T-helper 1 cell (primary cell): ENCODE data around the gene C9orf72.
A peak's percentile ranks its signal among the peaks of the same experiment; 100 is the strongest.

ENCODE experiments used
- DNase-seq, 5 donors: peaks; one replicate each; pipeline ENCODE4 v3.0.0-alpha.2; 2012 to 2020

Gene C9orf72

DNA sequence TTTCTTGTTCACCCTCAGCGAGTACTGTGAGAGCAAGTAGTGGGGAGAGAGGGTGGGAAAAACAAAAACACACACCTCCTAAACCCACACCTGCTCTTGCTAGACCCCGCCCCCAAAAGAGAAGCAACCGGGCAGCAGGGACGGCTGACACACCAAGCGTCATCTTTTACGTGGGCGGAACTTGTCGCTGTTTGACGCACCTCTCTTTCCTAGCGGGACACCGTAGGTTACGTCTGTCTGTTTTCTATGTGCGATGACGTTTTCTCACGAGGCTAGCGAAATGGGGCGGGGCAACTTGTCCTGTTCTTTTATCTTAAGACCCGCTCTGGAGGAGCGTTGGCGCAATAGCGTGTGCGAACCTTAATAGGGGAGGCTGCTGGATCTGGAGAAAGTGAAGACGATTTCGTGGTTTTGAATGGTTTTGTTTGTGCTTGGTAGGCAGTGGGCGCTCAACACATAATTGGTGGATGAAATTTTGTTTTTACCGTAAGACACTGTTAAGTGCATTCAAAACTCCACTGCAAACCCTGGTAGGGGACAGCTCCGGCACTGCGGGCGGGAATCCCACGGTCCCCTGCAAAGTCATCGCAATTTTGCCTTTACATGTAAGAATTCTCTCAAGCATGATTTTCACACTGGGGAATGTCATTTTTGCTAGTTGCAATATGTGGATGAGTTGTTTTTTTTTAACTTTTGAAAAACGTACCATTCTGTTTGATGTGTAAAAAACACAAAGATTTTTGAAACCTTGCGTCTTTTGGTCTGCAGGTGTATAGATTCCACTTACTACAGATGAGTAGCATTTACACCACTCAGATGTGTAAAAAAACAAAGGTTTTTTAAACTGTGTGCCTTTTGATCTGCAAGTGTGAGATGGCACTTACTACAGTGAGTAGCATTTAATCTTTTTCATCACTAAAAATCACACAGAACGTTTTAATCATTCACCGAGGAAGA, 631 bp upstream of the C9orf72 start:
- peak; percentile 87 to 99 (median 92) for DNase-seq

DNA sequence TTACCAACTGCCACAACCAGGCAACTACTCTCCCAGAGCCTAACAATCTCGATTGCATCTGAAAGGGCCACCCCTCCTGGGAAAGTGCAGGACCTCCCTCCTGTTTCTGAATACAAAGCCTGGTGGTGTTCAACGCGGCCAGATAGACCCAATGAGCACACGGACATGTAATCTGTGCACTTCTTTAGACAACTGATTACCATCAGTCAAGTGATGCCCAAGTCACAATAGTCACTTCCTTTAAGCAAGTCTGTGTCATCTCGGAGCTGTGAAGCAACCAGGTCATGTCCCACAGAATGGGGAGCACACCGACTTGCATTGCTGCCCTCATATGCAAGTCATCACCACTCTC, 739 bp downstream of the C9orf72 start:
- DNase-seq = peak in 1 of 5 donors; percentile 80

DNA sequence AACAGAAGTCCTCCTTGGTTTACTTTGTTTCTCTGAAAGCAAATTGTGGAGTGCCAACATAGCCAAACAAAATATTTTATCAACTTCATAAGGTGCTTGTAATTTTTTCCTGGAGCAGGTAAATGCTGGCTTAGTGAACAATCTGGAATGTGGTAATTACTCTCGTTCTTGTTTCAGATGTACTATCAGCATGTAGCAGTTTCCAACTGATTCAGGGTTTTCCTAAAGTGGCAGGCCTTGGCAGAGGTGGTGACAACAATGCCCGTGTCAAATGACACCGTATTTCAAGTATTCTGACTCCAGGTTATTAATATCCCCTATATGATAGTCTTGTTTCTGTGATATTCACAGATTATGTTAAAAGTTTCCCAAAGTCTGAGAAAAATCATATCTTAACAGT, 1.2 kb downstream of the C9orf72 start:
- DNase-seq = no peak

DNA sequence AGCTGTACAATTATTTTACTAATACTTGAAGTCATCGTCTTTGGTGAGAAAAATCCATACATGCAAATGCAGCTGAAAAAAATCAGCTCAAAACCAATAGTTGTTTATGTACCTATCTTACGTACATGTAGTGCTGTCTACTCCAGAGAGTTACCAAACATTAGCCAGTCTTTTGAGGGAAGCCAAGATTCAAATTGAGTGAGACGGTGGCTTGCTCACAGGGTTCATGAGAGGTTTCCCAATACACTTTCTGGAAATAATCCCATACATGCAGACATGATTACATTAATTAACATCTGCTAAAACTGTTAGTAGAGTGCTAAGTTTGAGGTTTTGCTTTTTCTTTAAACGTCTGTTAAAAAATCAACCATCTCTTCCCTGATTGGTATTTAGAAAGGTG, 2.3 kb downstream of the C9orf72 start:
- DNase-seq = no peak

DNA sequence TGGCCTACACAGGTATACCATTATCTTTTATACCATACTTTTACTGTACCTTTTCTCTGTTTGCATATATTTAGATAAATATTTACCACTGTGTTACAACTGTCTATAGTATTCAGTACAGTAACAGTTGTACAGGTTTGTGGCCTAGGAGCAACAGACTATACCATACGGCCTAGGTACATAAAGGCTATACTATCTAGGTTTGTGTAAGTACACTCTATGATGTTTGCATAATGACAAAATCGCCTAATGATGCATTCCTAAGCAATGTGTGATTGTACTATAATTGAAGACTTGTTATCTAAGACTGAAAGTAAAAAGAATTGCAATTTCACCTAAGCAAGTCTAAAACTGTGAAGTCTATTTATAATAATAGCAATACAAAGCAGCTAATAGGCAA, 3.9 kb downstream of the C9orf72 start:
- DNase-seq = no peak

DNA sequence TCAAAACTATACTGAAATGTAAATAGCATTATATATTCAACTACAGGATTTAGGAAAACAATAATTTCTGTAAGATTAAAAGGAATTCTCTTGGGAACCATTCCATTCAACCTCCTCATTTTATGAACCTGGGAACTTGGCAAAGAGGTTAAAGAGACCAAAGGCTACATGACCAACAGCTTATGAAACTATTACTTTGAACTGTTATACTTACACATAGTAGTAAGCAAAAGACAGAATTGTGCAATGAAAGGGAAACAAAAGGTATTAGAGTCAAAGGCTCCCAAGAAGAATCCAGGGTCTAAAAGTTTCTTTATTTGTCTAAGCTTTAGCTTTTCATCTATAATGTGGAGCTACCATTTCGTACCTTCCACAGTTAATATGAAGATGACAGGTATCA, 7.2 kb downstream of the C9orf72 start:
- DNase-seq = no peak

DNA sequence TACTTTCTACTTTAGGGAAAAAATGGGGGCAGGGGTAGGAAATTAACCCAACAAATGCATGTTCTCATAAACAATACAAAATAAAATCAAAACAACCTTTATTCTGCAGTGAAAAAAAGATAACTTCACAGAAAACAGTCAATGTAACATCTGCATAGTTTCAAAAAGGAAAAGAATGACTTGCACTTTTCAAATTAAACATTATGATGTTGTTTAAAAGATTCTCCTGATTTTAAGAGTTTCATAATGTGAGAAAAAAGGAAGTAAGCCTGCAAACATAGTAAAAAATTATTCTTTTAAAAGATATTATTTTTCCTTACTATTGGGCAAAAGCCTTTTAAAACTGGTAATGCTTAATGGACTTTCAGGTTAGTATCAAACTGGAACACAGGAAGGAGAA, 7.6 kb downstream of the C9orf72 start:
- no peak for DNase-seq

DNA sequence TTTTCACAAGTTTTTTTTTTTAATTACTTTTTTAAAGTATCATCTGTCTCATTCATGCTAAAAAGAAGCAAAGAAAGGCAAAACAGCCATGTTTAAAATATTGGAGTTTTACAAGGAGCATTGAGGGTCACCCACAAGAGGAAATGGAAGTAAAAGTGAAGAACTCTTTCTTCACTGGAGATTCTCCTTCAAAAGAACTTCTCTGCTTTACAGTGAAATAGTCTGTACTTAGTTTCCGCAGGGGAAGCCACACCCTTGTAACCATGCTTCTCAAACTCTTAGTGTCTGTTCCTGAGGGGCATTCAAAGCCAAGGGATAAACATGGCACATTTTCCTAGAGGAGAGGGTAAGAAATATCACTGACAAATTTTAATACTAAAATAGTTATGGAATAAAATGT, 8.6 kb downstream of the C9orf72 start:
- DNase-seq = no peak

DNA sequence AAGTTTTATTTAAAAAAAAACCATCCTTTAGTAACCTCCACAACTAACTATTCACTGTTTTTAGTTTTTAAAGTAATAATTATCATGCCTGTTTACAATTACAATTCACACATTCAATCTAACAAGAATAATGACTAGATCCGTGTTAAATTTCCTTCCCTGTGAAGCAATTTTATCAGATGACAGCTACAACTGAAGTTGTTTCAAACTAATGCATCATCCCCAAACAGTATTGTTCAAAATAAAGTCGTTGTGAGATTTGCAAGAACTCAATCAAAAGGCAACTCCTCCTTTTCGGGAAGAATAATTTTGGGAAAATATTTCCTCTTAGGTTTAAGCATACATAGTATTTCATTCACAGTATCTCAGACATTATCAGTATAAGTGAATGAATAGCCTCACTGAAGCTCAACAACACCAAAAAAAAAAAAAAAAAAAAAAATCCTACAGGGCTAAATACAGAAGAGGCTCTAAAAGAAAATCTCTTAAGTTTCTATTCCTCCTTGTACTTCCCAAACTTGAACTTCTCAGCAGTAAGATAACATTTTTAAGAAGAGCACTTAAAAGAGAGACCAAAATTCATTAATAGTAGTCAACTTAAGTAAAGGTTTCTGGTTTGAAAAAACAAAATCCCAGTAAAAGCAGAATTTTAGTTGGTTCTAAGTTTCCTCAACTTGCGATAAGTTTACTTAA, 9.4 kb downstream of the C9orf72 start:
- DNase-seq = no peak

DNA sequence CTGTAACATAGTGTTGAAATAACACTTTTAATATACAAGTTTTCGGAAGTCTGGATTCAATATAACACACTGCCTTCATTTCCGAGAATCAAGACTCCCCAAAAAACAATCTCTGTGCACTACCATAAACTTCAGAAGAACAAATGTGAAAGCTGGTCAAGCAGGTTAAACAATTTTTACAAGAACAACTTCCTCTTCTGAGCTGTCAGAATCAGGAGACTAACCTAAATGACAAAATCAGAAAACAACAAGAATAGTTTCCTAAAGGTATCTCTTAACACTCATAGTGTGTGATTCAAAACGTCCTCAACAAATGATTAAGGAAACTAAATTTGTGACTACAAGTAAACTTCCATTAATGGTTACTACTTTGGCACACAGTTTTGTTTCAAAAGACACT, 11.6 kb downstream of the C9orf72 start:
- no peak for DNase-seq

DNA sequence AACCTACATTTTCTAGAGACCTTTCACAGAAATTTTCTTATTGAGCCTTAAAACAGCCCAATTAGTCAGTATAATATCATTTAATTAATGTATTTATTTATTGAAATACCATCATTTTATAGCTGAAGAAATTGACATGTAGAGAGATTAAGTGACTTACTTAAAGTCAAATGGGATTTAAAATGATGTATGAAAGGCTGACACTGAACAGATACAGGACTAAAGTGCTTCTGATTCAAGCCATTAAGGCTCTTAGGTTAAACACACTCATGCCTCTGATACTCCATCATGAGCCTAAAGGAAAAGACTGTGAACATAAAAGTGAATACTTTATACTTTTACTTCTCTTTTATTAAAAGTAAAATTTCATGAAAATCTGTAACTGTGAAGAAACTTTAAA, 12.8 kb downstream of the C9orf72 start:
- DNase-seq = no peak

DNA sequence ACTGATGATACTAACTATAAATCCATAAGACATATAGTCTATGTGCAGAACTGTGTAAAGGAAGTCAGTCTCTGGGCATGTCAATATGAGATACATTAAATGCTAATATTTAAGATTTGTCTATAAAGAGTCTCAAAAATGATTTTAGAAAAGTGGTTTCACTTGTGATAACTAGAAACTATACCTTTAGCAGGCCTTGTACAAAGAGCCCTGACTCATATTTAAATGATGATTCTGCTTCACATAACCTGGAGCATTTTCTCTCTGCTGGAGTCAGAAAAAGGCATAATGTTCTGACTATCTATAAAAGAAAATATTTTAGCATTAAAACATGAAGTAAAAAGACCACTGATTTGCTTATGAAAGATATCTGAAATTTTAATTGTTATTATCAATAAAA, 15.0 kb downstream of the C9orf72 start:
- DNase-seq = no peak

DNA sequence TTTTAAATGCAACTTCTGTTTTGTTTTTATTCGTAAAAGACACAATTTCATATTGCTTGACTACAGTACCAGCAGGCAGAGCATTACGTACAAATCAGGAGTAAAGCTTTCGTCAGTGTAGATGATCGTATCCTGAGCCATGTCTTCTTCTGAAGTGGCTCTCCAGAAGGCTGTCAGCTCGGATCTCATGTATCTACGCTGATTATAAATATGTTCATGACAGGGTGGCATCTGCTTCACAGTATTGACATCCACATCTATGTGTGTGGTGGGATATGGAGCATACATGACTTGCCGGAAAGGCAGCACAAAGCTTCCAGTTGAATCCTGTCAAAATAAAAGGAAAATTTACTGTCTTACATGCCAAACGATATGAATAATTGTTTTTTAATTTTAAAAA, 16.8 kb downstream of the C9orf72 start:
- DNase-seq = no peak

DNA sequence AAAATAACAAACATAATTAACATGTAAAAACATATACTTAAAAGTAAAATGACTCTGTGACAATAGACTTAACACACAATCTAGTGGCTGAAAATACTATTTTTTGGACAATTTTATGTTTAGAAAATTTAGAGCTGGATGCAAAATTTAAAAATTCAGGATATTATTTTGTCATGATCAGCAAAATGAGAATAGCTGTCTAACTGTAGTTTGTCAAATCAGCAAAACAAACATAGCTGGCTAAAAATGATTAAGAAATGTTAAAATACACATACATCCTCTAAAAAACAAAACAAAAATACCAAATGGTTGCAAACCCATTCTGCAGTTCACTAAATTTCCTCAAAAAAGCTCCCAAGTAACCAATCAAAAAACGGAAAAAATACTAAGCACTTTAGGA, 18.6 kb downstream of the C9orf72 start:
- DNase-seq = no peak

DNA sequence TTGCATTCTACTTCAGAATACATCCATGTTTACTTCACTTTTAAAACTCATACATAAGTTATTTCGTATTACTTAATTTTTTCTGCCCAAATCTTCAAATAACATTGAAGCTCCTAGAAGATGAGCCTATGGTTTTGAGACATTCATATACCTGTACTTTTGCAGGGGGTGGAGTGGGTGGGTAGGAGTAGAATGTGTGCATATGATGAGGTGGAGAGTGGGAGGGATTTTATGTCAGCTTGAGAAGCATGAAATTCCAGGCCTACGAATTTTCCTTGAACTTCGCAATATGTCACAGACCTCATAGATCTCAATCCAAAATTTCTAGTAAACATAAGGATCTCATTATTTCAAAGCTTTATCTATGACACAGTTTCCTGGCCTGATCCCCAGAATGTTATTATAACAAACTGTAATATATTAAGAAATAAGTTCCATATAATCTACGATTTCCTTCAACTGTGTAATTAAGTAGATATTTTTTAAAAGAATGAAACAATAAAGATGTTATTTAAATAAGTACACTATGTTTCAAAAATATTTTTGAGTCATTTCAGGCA, 24.0 kb downstream of the C9orf72 start:
- DNase-seq = no peak

DNA sequence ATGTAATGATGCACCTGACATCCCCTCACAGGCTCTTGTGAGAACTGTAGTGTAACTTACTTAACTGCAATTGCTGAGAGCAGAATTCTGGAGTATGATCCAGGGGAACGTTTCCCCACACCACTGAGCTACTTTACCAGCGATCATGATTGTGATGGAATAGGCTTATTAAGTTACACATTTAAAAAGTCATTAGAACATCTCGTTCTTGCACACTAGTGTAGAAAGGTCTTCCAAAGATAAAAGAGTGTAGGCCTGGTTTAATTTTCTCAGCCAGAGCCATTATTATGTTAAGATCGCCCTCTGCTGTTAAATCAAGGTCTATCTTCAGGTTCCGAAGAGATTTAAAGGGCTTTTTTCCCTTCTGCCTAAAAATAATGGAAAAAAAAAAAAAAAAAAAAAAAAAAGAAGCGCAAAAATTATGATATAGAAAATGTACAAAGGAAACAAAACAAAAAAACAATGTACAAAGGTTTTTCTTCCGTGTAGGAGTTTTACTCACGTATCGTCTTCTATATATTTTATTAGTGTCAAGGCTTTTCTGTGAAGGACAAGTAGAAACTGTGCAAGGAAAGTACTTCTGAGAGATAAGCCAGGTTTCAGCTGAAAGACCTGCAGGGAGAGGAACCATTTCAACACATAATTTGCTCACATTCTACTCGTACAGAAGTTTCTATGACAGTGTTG, 25.1 kb downstream of the C9orf72 start:
- DNase-seq = no peak

DNA sequence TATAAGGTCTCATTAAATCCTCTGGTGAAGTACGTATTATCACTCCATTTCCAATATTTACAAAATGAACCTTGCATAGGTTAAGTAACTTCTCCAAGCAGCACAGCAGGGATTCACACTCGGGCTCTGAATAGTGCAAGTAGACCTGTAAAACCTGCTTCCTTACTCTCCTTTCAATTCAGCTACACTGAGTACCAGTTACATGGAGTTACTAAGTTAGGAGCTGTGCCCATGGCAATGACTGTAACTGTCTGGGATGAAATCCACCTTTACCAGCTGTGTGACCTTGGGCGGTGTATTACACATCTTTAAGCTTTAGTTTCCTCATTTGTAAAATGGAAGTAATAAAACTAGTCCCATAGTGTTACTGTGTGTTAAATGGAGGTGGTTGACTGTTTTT, 27.8 kb downstream of the C9orf72 start:
- DNase-seq = no peak

DNA sequence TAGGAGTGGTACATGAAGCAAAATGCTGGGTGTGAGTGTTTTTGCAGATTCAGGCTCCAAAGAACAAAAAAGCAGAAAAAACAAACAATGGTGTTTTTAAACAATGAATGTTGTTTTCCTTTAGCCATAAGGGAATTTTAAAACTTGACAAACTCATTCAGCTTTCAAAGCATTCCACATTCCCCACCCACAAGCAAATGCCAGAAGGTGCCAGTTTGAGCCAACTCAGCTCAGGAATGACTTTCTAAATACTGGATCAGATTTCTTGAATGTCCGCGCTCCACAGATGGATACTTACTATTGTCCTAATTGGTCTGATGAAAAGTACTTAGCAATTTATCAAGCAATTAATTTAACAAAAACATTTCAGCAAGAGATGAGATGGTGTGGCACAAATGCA, 30.8 kb downstream of the C9orf72 start:
- DNase-seq = no peak

DNA sequence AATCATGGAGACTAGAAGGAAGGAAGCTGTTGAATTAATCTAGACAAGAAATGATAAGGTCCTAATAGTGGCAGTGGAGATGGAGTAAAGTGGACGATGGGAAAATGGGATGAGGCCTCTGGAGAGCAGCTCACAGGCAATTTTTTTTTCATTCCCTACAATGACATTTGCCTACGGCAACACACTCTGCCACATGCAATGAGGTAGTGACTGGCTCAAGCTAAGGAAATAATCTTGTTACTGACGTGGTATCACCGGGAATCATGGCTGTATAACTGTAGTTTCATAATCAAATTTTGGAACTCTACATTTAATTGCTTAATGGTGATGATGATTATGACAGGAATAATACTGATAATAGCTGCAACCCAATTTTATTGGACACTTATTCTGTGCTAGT, 31.5 kb downstream of the C9orf72 start:
- DNase-seq = no peak

DNA sequence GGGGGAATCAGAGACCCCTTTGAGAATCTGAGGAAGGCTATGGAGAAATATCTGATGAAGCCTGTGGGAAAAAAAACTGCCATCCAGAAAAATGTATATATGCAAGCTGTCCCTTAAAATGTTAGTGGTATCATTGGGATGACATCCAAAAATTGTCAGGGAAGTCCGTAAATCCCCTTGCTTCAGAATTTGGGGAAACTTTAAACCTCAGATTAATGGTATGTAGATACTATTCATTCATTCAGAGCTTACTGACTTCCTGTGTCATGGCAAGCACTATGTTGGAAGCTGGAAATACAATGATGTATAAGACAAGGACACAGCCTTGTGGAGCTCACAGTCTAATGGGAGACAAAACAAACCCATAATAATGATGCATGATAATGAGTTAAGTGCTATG, 32.8 kb downstream of the C9orf72 start:
- DNase-seq = no peak

DNA sequence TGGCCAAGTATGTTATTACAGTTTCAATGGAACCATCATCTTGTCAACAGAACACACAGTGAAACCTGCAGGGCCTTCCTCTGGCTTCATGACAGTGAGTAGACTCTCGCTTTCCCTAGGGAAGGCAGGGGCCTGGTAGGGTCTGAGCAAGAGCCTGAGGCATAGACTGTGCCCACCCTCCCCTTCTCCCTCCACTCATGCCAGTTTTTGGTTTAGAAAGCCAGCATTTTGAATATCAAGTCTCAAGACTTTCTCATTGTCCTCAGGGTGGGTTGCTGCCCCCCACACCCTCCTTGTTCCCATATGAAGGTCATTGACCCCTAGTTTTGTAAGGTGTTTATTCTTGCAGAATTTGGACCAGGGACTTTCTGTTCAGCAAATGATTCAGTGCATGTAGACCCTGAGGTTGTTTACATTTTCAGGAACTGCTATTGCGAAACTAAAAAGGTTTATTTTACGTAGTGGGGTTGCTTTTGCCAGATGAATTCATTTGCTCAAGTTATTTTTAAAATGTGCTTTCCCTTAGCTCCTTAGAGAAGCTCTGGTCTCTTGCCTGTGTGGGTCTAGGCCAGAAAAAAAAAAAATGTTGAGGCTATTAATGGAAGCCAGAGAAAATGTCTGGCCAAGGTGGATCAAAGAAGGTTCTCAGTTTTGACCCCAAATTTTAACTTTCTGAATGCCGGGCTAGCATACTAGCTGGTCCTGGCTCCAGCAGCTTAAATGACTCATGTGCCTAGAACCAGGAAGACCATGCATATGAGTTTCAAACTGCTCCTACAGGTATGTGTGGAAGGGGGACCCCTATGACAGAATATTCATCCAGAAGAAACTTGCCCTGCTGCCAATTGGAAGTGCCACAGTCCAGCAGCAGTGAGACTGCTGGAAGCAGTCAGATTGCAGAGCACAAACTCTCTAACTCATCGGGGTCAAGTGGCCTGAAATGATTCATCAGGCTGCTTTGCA, 33.5 kb downstream of the C9orf72 start:
- no peak for DNase-seq

DNA sequence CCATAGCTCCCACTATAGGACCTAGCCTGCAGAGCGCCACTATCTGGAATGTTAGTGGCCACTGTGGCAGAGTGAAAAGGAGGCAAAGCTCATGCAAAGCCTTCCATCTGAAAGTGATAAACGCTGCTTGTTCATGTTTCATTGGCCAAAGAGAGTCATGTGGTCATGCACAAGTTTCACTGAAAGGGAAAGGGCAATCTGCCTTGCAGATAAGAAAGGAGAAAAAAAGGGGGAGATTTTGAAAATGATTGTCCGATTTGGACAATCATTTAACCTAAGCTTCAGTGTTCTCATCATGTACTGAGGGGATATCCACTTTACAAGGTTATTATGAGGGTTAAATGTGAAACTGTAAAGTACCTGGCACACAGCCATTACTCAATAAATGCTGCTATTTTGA, 34.6 kb downstream of the C9orf72 start:
- no peak for DNase-seq
